SU-DHL-6 (cell line): Measurements from ENCODE around the gene CEP164.

ENCODE experiments used
- EZH2phosphoT487 ChIP-seq: fragments of 200-600 bp; sonication (generic), shearing (Covaris generic); conservative IDR thresholded peaks from 2 replicates; pipeline ENCODE4 v1.6.1; 2018; ENCODE audit warnings: mild to moderate bottlenecking, antibody characterized with exemption, low read length, moderate library complexity, mixed read lengths
- TF ChIP-seq, protein P1 (sequence below): fragments of 200-600 bp; sonication (generic); IDR thresholded peaks from one replicate; pipeline ENCODE4 v1.5.1; 2017; ENCODE audit warnings: antibody characterized with exemption, mild to moderate bottlenecking, low read length, moderate library complexity; ENCODE audit not compliant: insufficient read depth, poor library complexity, severe bottlenecking

DNA sequence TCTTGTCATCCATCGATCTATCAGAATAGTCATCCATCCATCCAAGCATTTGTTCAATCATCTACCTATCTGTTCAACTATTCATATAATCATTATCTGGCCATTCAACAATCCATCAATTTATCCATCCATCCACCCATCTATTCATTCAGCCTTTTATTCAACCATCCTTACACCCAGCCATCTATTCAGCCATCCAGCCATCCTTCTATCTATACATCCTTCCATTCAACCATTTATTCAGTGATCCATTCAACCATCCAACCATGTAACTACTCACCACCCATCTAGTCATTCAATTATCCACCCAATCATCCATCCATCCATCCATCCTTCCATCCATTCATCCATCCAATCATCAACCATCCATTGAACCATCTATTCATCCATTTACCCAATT, 106.8 kb downstream of the CEP164 start:
- TF ChIP-seq, protein P1, sequence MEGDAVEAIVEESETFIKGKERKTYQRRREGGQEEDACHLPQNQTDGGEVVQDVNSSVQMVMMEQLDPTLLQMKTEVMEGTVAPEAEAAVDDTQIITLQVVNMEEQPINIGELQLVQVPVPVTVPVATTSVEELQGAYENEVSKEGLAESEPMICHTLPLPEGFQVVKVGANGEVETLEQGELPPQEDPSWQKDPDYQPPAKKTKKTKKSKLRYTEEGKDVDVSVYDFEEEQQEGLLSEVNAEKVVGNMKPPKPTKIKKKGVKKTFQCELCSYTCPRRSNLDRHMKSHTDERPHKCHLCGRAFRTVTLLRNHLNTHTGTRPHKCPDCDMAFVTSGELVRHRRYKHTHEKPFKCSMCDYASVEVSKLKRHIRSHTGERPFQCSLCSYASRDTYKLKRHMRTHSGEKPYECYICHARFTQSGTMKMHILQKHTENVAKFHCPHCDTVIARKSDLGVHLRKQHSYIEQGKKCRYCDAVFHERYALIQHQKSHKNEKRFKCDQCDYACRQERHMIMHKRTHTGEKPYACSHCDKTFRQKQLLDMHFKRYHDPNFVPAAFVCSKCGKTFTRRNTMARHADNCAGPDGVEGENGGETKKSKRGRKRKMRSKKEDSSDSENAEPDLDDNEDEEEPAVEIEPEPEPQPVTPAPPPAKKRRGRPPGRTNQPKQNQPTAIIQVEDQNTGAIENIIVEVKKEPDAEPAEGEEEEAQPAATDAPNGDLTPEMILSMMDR = no peak
- no peak for TF ChIP-seq EZH2phosphoT487
